ENCODE results near the gene SMARCB1. TPM values are rescaled to one million over a fixed set of nuclear protein-coding genes. Genes with fewer than 3 reads are reported as not detected.
A peak's percentile ranks its signal among the peaks of the same experiment; 100 is the strongest.

Gene SMARCB1
- total RNA-seq, 1 experiment from 2014 or later, result 115 TPM

GRCh38 chr22:23749841-23750301 is 36.9 kb upstream of the SMARCB1 start:
- BruUV-seq (replicated peaks), result no TSS peak
- H3K27ac Mint-ChIP-seq (ENCODE audit: low read depth, unreplicated experiment), result no peak overlapping the region

GRCh38 chr22:23750367-23750713 is 36.4 kb upstream of the SMARCB1 start:
- no peak for DNase-seq (ENCODE audit: unreplicated experiment)
- TF ChIP-seq CTCF (IDR thresholded peaks at IDR 0.05; ENCODE audit: unreplicated experiment), result no peak
- intact Hi-C loops (cut with micrococcal nuclease), result no loop called here
- POLR2A ChIA-PET, result interaction anchor here (0.6 to 2.6 kb wide), 8 partner anchors 11 to 172 kb away, joined by 3 to 12 read pairs (median 4); partner anchors contain the start of genes CHCHD10 and SLC2A11
- Mint-ChIP-seq H3K27me3 (ENCODE audit: insufficient read depth, unreplicated experiment) (no peaks in the 10 kb centered on the region), H3K9me3 (ENCODE audit: unreplicated experiment) (peaks cover 7% of the 10 kb centered on the region), H3K27ac (ENCODE audit: low read depth, unreplicated experiment) (peak overlapping the region; percentile 73), H3K4me1 (ENCODE audit: insufficient read depth, unreplicated experiment) (peaks cover 13% of the 10 kb centered on the region), H3K36me3 (ENCODE audit: insufficient read depth, unreplicated experiment) (no peaks in the 10 kb centered on the region), H3K4me3 (ENCODE audit: unreplicated experiment) (peak overlapping the region; percentile 83)
- CTCF ChIA-PET, result interaction anchor here (0.6 to 1.2 kb wide), 3 partner anchors 14 to 636 kb away, joined by 3 to 5 read pairs (median 4); no protein-coding TSS in a partner anchor
- TSS peak; percentile 61 for BruUV-seq (replicated peaks)

More at GRCh38 chr22:23749841-23750301, 36.9 kb upstream of the SMARCB1 start:
- peaks cover 7% of the 10 kb centered on the region for H3K9me3 Mint-ChIP-seq (ENCODE audit: unreplicated experiment)
- peak overlapping the region; percentile 83 for H3K4me3 Mint-ChIP-seq (ENCODE audit: unreplicated experiment)
- no peaks in the 10 kb centered on the region for H3K36me3 Mint-ChIP-seq (ENCODE audit: insufficient read depth, unreplicated experiment)
- no peaks in the 10 kb centered on the region for H3K27me3 Mint-ChIP-seq (ENCODE audit: insufficient read depth, unreplicated experiment)
- H3K4me1 Mint-ChIP-seq (ENCODE audit: insufficient read depth, unreplicated experiment), result peaks cover 13% of the 10 kb centered on the region
- ChIA-PET POLR2A (interaction anchor here (0.9 to 2.6 kb wide), 5 partner anchors 11 to 107 kb away, joined by 3 to 12 read pairs (median 6); partner anchors contain the start of genes CHCHD10 and SLC2A11), CTCF (interaction anchor here (0.6 to 1.2 kb wide), 3 partner anchors 14 to 636 kb away, joined by 3 to 5 read pairs (median 4); no protein-coding TSS in a partner anchor)
- intact Hi-C loops (cut with micrococcal nuclease), result no loop called here
- no peak for DNase-seq (ENCODE audit: unreplicated experiment)
- no peak for TF ChIP-seq CTCF (IDR thresholded peaks at IDR 0.05; ENCODE audit: unreplicated experiment)

GRCh38 chr22:23750714-23751440 is 35.9 kb upstream of the SMARCB1 start, which contains the start of gene ZNF70:
Gene ZNF70, minus strand, starts transcription at chr22:23751112. Its CDS starts 5,972 bp downstream, at chr22:23745140.
- Mint-ChIP-seq H3K36me3 (ENCODE audit: insufficient read depth, unreplicated experiment) (no peaks in the 10 kb centered on the region), H3K27ac (ENCODE audit: low read depth, unreplicated experiment) (peak within 1 kb of the TSS; percentile 73), H3K4me3 (ENCODE audit: unreplicated experiment) (peak within 1 kb of the TSS; percentile 83), H3K27me3 (ENCODE audit: insufficient read depth, unreplicated experiment) (no peaks in the 10 kb centered on the region), H3K9me3 (ENCODE audit: unreplicated experiment) (peaks cover 7% of the 10 kb centered on the region), H3K4me1 (ENCODE audit: insufficient read depth, unreplicated experiment) (peaks cover 13% of the 10 kb centered on the region)
- CTCF ChIA-PET, result no interaction called here
- DNase-seq (ENCODE audit: unreplicated experiment), result peak; percentile 84
- BruUV-seq (replicated peaks), result no TSS peak
- POLR2A ChIA-PET, result interaction anchor here (0.6 to 2.6 kb wide), 8 partner anchors 12 to 171 kb away, joined by 3 to 12 read pairs (median 4); partner anchors contain the start of genes CHCHD10 and SLC2A11
- intact Hi-C loops (cut with micrococcal nuclease), result no loop called here
- no peak for TF ChIP-seq CTCF (IDR thresholded peaks at IDR 0.05; ENCODE audit: unreplicated experiment)

- Mint-ChIP-seq H3K4me3 (ENCODE audit: unreplicated experiment) (peak overlapping the region; percentile 83), H3K27ac (ENCODE audit: low read depth, unreplicated experiment) (peak overlapping the region; percentile 73), H3K36me3 (ENCODE audit: insufficient read depth, unreplicated experiment) (no peaks in the 10 kb centered on the region), H3K4me1 (ENCODE audit: insufficient read depth, unreplicated experiment) (peaks cover 13% of the 10 kb centered on the region), H3K27me3 (ENCODE audit: insufficient read depth, unreplicated experiment) (no peaks in the 10 kb centered on the region), H3K9me3 (ENCODE audit: unreplicated experiment) (peaks cover 7% of the 10 kb centered on the region)
- ChIA-PET POLR2A (interaction anchor here (0.6 to 2.6 kb wide), 6 partner anchors 14 to 143 kb away, joined by 3 to 12 read pairs (median 3); partner anchors contain the start of genes CHCHD10 and SLC2A11), CTCF (interaction anchor here (0.6 to 1.0 kb wide), 2 partner anchors 17 to 129 kb away, joined by 3 to 5 read pairs; no protein-coding TSS in a partner anchor)
- intact Hi-C loops (cut with micrococcal nuclease), result no loop called here
- BruUV-seq (replicated peaks), result no TSS peak
- TF ChIP-seq CTCF (IDR thresholded peaks at IDR 0.05; ENCODE audit: unreplicated experiment), result no peak
- DNase-seq (ENCODE audit: unreplicated experiment), result no peak
Observed at GRCh38 chr22:23751441-23751996, 35.2 kb upstream of the SMARCB1 start.

All from MCF 10A (cell line).